ENCODE data around the gene SLC16A10.
A peak's percentile ranks its signal among the peaks of the same experiment; 100 is the strongest.
"Not testable (repeated sequence)": the region's sequence is repeated elsewhere in the genome, so short reads cannot be mapped to it uniquely, and the experiment has no call there.

The SLC16A10 gene

GRCh38 chr6:111222341-111222740 is 135.0 kb downstream of the SLC16A10 start:
- no peak for DNase-seq

- no peak for DNase-seq
These were observed 140.8 kb downstream of the SLC16A10 start for GRCh38 chr6:111228094-111228493.

- no peak for DNase-seq
These were observed 143.2 kb downstream of the SLC16A10 start for GRCh38 chr6:111230351-111231089.

GRCh38 chr6:111231090-111231459 is 143.8 kb downstream of the SLC16A10 start:
- no peak for DNase-seq

GRCh38 chr6:111237852-111238251 is 150.5 kb downstream of the SLC16A10 start:
- no peak for DNase-seq

- no peak for DNase-seq
These were observed 151.3 kb downstream of the SLC16A10 start for GRCh38 chr6:111238464-111239119.

- DNase-seq: no peak
These were observed 152.2 kb downstream of the SLC16A10 start for GRCh38 chr6:111239461-111239860.

- no peak for DNase-seq
These were observed 155.1 kb downstream of the SLC16A10 start for GRCh38 chr6:111242452-111242851.

GRCh38 chr6:111243095-111243494 is 155.8 kb downstream of the SLC16A10 start:
- no peak for DNase-seq

- no peak for DNase-seq
These were observed 161.5 kb downstream of the SLC16A10 start for GRCh38 chr6:111248789-111249188.

GRCh38 chr6:111250791-111251354 is 163.6 kb downstream of the SLC16A10 start:
- no peak for DNase-seq

- DNase-seq: no peak
These were observed 165.4 kb downstream of the SLC16A10 start for GRCh38 chr6:111252726-111253125.

GRCh38 chr6:111254004-111254778 is 166.9 kb downstream of the SLC16A10 start:
- no peak for DNase-seq

GRCh38 chr6:111254779-111255166 is 167.5 kb downstream of the SLC16A10 start:
- DNase-seq: no peak

GRCh38 chr6:111255838-111256237 is 168.5 kb downstream of the SLC16A10 start:
- DNase-seq: not testable (repeated sequence)

GRCh38 chr6:111256646-111257045 is 169.3 kb downstream of the SLC16A10 start:
- no peak for DNase-seq

- DNase-seq: no peak
These were observed 170.7 kb downstream of the SLC16A10 start for GRCh38 chr6:111258010-111258409.

- DNase-seq: no peak
These were observed 171.3 kb downstream of the SLC16A10 start for GRCh38 chr6:111258615-111259088.

- DNase-seq: peak; percentile 98
These were observed 172.0 kb downstream of the SLC16A10 start for GRCh38 chr6:111259089-111259831.

GRCh38 chr6:111260570-111261298 is 173.4 kb downstream of the SLC16A10 start:
- DNase-seq: no peak

GRCh38 chr6:111263837-111264236 is 176.5 kb downstream of the SLC16A10 start:
- no peak for DNase-seq

GRCh38 chr6:111265842-111266241 is 178.5 kb downstream of the SLC16A10 start:
- no peak for DNase-seq

Data from activated effector memory CD4-positive, alpha-beta T cell treated with Interleukin-2 at 50 U/mL for 16 hours (primary cell).